NB4 (cell line): ENCODE data around the gene PPP1R37.
A peak's percentile ranks its signal among the peaks of the same experiment; 100 is the strongest.
"Not testable (repeated sequence)": the region's sequence is repeated elsewhere in the genome, so short reads cannot be mapped to it uniquely, and the experiment has no call there.

Experiments used
- DNase-seq: peaks from one replicate; pipeline ENCODE4 v3.0.0; 2010; ENCODE audit warnings: low read depth
- H3K4me3 ChIP-seq: one replicate; pipeline ENCODE4 v1.5.1; 2011; ENCODE audit warnings: mild to moderate bottlenecking, low read depth, low read length, moderate library complexity
- CTCF ChIP-seq: IDR thresholded peaks from one replicate; pipeline ENCODE4 v1.5.1; 2012; ENCODE audit warnings: low read depth, low read length
- MAX ChIP-seq: IDR thresholded peaks from 2 replicates; pipeline ENCODE4 v1.6.1; 2011; ENCODE audit warnings: low read depth, low read length
- MYC ChIP-seq: IDR thresholded peaks from 2 replicates; pipeline ENCODE4 v1.6.1; 2011; ENCODE audit warnings: low read depth, low read length
- POLR2A ChIP-seq: IDR thresholded peaks from 2 replicates; pipeline ENCODE4 v1.6.1; 2011; ENCODE audit warnings: mild to moderate bottlenecking; ENCODE audit not compliant: insufficient read length; ENCODE audit errors: extremely low read depth

Gene PPP1R37

DNA sequence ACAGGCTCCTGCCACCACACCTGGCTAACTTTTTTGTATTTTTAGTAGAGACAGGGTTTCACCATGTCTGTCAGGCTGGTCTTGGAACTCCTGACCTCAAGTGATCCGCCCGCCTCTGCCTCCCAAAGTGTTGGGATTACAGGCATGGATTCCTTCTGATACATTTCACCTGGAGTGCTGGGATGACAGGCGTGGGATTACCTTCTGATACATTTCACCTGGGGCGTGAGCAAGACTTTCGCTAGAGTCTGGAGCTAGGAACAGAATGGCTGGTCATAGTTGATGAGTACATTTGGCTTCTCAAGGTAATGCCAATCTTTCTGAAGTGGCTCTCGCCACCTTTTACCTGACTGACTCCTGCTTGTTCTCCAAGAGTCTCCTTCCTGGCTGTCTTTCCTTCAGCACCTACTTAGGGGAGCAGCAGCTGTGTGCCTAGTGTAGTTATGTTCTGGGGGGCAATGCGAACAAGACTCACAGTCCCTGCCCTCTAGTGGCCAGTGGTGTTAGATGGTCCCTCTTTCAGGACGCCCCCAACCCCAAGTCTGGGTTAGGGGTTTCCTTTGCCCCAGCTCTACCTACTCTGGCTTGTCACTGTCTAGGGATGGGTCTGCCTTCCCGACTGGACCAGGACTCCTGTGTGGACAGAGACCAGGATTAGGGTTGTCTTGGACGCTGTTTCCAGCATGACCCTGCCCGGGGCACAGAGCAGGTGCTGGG is 19.3 kb downstream of the PPP1R37 start:
- no peak for TF ChIP-seq MAX
- no peak for TF ChIP-seq MYC
- peak; percentile 27 for TF ChIP-seq CTCF

DNA sequence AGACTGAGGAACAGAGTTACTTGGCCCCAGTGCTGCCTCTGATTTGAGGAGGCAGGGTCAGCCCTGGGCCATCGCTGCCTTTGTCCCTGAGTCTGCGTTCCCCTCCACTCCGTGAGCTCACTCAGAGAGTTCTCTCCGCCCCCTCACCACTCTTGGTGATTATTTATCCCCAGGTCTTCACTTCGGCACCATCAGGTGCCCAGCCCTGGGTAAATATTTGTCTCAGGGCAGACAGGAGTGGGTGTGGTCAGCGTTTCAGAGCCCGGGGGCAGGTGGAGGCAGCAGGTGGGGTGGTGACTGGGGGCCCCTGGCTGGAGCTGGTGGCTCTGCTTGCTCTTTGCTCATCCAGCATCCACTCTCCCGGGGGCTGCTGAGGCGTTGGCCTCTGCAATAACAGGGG is 20.6 kb downstream of the PPP1R37 start:
- no peak overlapping the region for H3K4me3 ChIP-seq
- no peak for DNase-seq
- no peak for TF ChIP-seq MYC
- TF ChIP-seq MAX = no peak
- TF ChIP-seq POLR2A = no peak

More for the DNA sequence above, 19.3 kb downstream of the PPP1R37 start:
- no peak for DNase-seq
- no peak overlapping the region for H3K4me3 ChIP-seq

DNA sequence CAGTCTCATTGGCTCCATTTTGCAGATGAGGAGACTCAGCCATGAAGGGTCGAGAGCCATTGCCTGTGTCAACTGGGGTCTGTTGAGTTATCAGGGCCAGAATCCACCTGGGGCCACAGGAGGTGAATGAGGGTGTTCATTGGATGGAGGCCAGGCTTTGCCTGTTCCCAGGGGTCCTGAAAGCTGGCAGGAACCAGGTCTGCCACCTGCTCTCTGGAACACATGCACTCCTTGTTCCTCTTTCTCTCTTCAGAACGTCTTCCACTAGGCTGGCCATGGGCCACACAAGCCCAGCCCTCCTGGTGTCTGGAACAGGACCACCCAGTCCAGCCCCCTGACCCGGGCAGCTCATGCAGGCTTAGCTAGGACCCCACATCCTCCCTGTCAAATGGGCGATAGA is 21.1 kb downstream of the PPP1R37 start:
- DNase-seq = no peak
- no peak overlapping the region for H3K4me3 ChIP-seq
- TF ChIP-seq CTCF (no peak), POLR2A (no peak), MYC (no peak), MAX (no peak)

GRCh38 chr19:45115809-45116615 is 23.0 kb downstream of the PPP1R37 start:
- no peak overlapping the region for H3K4me3 ChIP-seq
- TF ChIP-seq MYC = no peak
- DNase-seq = peak; percentile 34

GRCh38 chr19:45117167-45117594 is 24.2 kb downstream of the PPP1R37 start:
- H3K4me3 ChIP-seq = no peak overlapping the region
- TF ChIP-seq MAX (peak; percentile 39), MYC (peak; percentile 53; the same call in 1 of the 2 replicates), CTCF (no peak), POLR2A (no peak)
- DNase-seq = peak; percentile 90

DNA sequence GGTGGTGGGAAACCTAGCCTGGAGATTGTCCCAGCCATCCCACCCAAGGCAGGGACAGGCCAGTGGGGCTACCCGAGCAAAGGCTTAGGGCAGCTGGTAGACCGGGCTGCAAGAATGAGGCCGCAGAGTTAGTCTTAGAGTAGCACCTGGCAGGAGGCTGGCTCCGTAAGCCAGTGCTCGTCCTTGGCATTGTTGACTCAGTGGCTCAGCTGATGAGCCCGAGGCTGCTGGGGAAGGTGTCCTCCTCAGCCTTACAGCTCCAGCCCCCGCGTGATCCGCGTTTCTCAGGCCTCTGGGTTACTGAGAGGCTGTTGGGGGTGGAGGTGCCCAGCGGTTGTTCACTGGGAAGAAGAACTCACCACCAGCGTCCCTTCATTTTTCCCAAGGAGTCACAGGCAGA is 24.7 kb downstream of the PPP1R37 start:
- no peak for DNase-seq
- H3K4me3 ChIP-seq = no peak overlapping the region
- TF ChIP-seq POLR2A = no peak
- no peak; the same call in 1 of the 2 replicates for TF ChIP-seq MYC
- no peak for TF ChIP-seq MAX
- TF ChIP-seq CTCF = no peak

DNA sequence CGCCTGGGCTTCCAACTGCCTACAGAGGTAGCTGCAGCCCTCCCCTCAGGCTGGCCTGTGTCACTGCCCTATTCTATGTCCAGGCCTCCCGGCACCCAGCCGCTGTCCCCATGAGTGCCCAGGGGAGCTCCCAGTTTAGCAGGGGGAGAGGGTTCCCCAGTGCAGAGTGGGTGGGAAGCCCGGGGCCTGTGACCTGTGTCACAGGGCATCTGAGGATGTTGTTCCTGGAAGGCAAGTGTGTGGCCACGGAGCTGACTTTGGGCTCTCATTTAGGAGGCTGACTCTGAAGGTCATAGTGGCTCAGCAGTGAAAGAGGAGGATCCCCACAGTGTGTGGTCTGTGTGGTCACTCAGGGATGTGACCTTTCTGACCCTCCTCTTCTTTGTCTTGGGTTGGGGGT is 25.1 kb downstream of the PPP1R37 start:
- no peak overlapping the region for H3K4me3 ChIP-seq
- TF ChIP-seq MAX = no peak
- no peak for DNase-seq

DNA sequence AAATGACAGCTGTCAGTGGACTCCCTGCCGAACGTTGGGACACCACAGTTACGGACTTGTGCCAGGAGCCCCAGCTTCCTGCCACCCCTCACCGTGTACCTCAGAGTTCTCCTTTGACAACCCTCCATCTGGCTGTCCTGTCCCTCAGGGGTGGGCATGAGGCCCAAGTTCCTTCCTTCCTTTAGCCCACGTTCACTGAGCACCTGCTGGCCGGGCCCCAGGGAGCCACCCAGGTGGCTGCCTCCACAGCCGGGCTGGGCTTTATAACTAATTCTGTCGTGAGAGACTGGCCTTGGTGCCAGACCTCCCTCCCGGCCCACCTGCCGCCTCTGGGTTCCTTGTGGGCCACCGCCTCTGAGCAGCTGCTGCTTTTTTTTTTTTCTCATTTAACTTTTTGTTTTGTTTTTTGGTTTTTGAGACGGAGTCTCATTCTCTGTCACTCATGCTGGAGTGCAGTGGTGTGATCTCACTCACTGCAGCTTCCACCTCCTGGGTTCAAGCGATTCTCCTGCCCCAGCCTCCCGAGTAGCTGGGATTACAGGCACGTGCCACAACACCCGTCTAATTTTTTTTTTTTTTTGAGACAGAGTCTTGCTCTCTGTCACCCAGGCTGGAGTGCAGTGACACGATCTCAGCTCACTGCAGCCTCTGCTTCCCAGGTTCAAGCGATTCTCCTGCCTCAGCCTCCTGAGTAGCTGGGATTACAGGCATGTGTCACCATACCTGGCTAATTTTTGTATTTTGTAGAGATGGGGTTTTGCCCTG is 25.8 kb downstream of the PPP1R37 start:
- not testable (repeated sequence) for DNase-seq, H3K4me3 ChIP-seq
